Measurements from ENCODE around the gene UBE2J2. TPM values are rescaled to one million over a fixed set of nuclear protein-coding genes. Genes with fewer than 3 reads are reported as not detected.

UBE2J2 gene
- total and polyA plus RNA-seq, 2 of the 8 experiments (the other 6 are each of a cell fraction or from before 2014, with no cell fraction given): 33.6 to 67.9 TPM

- Histone ChIP-seq H3K56ac (replicated peaks; ENCODE audit: insufficient read length, low read depth, low read length) (no peak overlapping the region), H4K8ac (ENCODE audit: extremely low read depth, insufficient read depth, low read length) (no peak overlapping the region; the same call in 1 of the 2 replicates), H3K4ac (replicated peaks; ENCODE audit: insufficient read length, low read depth, low read length) (no peak overlapping the region), H2AFZ (ENCODE audit: low read length) (no peak overlapping the region), H2BK5ac (ENCODE audit: low read depth, low read length) (no peak overlapping the region), H3K79me1 (ENCODE audit: low read depth, low read length) (no peaks in the 10 kb centered on the region), H3K4me3 (ENCODE audit: extremely low read depth in 1 of 4, insufficient read depth in 2 of 4, low read depth in 3 of 4, low read length in 4 of 4) (no peak overlapping the region), H2BK12ac (ENCODE audit: low read depth, low read length) (no peak overlapping the region), H3K27ac (ENCODE audit: low read depth, low read length) (no peak overlapping the region), H3K23ac (ENCODE audit: insufficient read length) (no peak overlapping the region), H3K9me3 (ENCODE audit: insufficient read depth in 2 of 2, low read depth in 1 of 2, low read length in 1 of 2) (no peaks in the 10 kb centered on the region), H4K20me1 (replicated peaks in 1 of 2; ENCODE audit: control insufficient read depth in 1 of 2, insufficient read depth in 2 of 2, low read length in 2 of 2) (peaks cover 5 to 18% of the 10 kb centered on the region in 2 experiments), H3K36me3 (ENCODE audit: control insufficient read depth in 2 of 4, insufficient read depth in 4 of 4, low read length in 3 of 4) (peaks cover 0 to 4% (median 0%) of the 10 kb centered on the region in 4 experiments; a peak in 1 of 8 replicates), H3K14ac (ENCODE audit: insufficient read length) (no peak overlapping the region), H3K27me3 (replicated peaks in 1 of 4; ENCODE audit: control insufficient read depth in 3 of 4, extremely low read depth in 1 of 4, insufficient read depth in 3 of 4, low read length in 3 of 4) (no peaks in the 10 kb centered on the region), H3K4me1 (replicated peaks in 1 of 4; ENCODE audit: control insufficient read depth in 3 of 4, insufficient read depth in 4 of 4, low read length in 3 of 4) (peaks cover 0 to 10% (median 6%) of the 10 kb centered on the region in 4 experiments; a peak in 5 of 7 replicates), H4K5ac (ENCODE audit: insufficient read length, low read depth, low read length) (no peak overlapping the region), H3K4me2 (ENCODE audit: insufficient read depth in 1 of 2, low read depth in 2 of 2, low read length in 2 of 2) (no peak overlapping the region), H3K9ac (replicated peaks in 1 of 4; ENCODE audit: extremely low read depth in 1 of 4, low read depth in 3 of 4, low read length in 3 of 4) (no peak overlapping the region), H3K18ac (ENCODE audit: extremely low read depth, low read length) (no peak overlapping the region), H2BK15ac (ENCODE audit: low read length) (no peak overlapping the region), H2BK120ac (replicated peaks; ENCODE audit: low read depth, low read length) (no peak overlapping the region), H3K79me2 (ENCODE audit: control insufficient read depth in 1 of 2, insufficient read depth in 2 of 2, low read length in 2 of 2) (no peaks in the 10 kb centered on the region), H2BK20ac (ENCODE audit: low read length) (no peak overlapping the region), H4K91ac (replicated peaks; ENCODE audit: insufficient read length, low read length) (no peak overlapping the region), H2AK5ac (ENCODE audit: low read depth, low read length) (no peak overlapping the region), H3K23me2 (ENCODE audit: low read depth, low read length) (no peaks in the 10 kb centered on the region)
- FAIRE-seq: no peak
- WGBS, 2 experiments (ENCODE audit: extremely low coverage in 1 of 2, insufficient coverage in 1 of 2, insufficient read length in 1 of 2, insufficient replicate concordance in 2 of 2, low coverage in 1 of 2, low lambda C conversion rate in 2 of 2, missing lambda C conversion rate in 1 of 2): 83% methylated on average over 21 of the region's 22 CpGs; no CpG with 5 or more reads in 1 of the 2 experiments
- peak; percentile 30; the same call in 1 of the 2 replicates for TF ChIP-seq GABPA (IDR thresholded peaks at IDR 0.05; ENCODE audit: borderline replicate concordance, insufficient read depth, low read length)
- TF ChIP-seq FOSL1 (IDR thresholded peaks at IDR 0.05; ENCODE audit: insufficient read depth, low read depth, low read length): no peak
- TF ChIP-seq CTCF (IDR thresholded peaks at IDR 0.05; ENCODE audit: control extremely low read depth in 1 of 3, insufficient read depth in 1 of 3, low read depth in 1 of 3, low read length in 3 of 3): peak in 2 of 3 experiments; percentile 56 to 72; a peak in 3 of 4 replicates
- TF ChIP-seq RAD21 (IDR thresholded peaks at IDR 0.05 in 1 of 2, conservative IDR thresholded peaks at IDR 0.05 in 1 of 2; ENCODE audit: low read depth in 2 of 2, low read length in 2 of 2): peak; percentile 14 to 34; a peak in 2 of 4 replicates
- no peak for DNase-seq (ENCODE audit: low read depth in 1 of 2, low spot score in 2 of 2)
- CTCF ChIA-PET (ENCODE audit: partially characterized antibody): interaction anchor here (0.6 to 2.7 kb wide), 27 partner anchors 9 to 321 kb away, joined by 3 to 15 read pairs (median 3); no protein-coding TSS in a partner anchor
- POLR2A ChIA-PET (ENCODE audit: partially characterized antibody): interaction anchor here (0.7 to 1.9 kb wide), 4 partner anchors 8 to 33 kb away, joined by 3 to 7 read pairs (median 4); no protein-coding TSS in a partner anchor
Observed at GRCh38 chr1:1299686-1300351, 26.2 kb upstream of the UBE2J2 start.

Data from H1 (cell line).